NAMALWA (cell line): Measurements from ENCODE around the gene AXIN1.

Experiments used
- DNase-seq: peaks from one replicate; pipeline ENCODE4 v3.0.0-alpha.2; 2015; ENCODE audit warnings: low spot score

The AXIN1 gene

GRCh38 chr16:330741-331140 is 21.8 kb downstream of the AXIN1 start:
- no peak for DNase-seq

GRCh38 chr16:325375-326145 is 27.0 kb downstream of the AXIN1 start:
- no peak for DNase-seq

- DNase-seq: no peak
These were observed 27.8 kb downstream of the AXIN1 start for GRCh38 chr16:324451-325334.

GRCh38 chr16:324201-324450 is 28.4 kb downstream of the AXIN1 start:
- no peak for DNase-seq

- no peak for DNase-seq
These were observed 29.9 kb downstream of the AXIN1 start for GRCh38 chr16:322476-323143.

- no peak for DNase-seq
These were observed 31.0 kb downstream of the AXIN1 start for GRCh38 chr16:321532-321931.

GRCh38 chr16:320206-320605 is 32.3 kb downstream of the AXIN1 start:
- DNase-seq: no peak

GRCh38 chr16:318628-319027 is 33.9 kb downstream of the AXIN1 start:
- peak; percentile 17 for DNase-seq

- DNase-seq: no peak
These were observed 34.9 kb downstream of the AXIN1 start for GRCh38 chr16:317583-317982.

- no peak for DNase-seq
These were observed 35.6 kb downstream of the AXIN1 start for GRCh38 chr16:316741-317464.

GRCh38 chr16:314795-315299 is 37.7 kb downstream of the AXIN1 start:
- no peak for DNase-seq

GRCh38 chr16:314351-314750 is 38.2 kb downstream of the AXIN1 start:
- no peak for DNase-seq

- no peak for DNase-seq
These were observed 40.8 kb downstream of the AXIN1 start for GRCh38 chr16:311725-312124.

- peak; percentile 42 for DNase-seq
These were observed 43.0 kb downstream of the AXIN1 start for GRCh38 chr16:309476-309875.

GRCh38 chr16:307691-308312 is 44.7 kb downstream of the AXIN1 start:
- no peak for DNase-seq

GRCh38 chr16:306911-307370 is 45.6 kb downstream of the AXIN1 start:
- no peak for DNase-seq

GRCh38 chr16:305916-306626 is 46.5 kb downstream of the AXIN1 start:
- no peak for DNase-seq

- no peak for DNase-seq
These were observed 48.6 kb downstream of the AXIN1 start for GRCh38 chr16:303760-304505.

- DNase-seq: no peak
These were observed 50.6 kb downstream of the AXIN1 start for GRCh38 chr16:301950-302349.

- DNase-seq: no peak
These were observed 51.3 kb downstream of the AXIN1 start for GRCh38 chr16:301235-301634.
